Panc1 (cell line): Measurements from ENCODE around the gene BBS9. TPM values are rescaled to one million over a fixed set of nuclear protein-coding genes. Genes with fewer than 3 reads are reported as not detected.

Source experiments
- ATAC-seq: fragments of 200-7000 bp; cut with Tn5 transposase; 2 replicates; pipeline ENCODE4 v1.9.1; 2020; ENCODE audit warnings: mild to moderate bottlenecking, moderate library complexity
- BruUV-seq: library from RNA; stranded (reverse); fragments of 400-500 nt; replicated peaks from 2 replicates; lab custom pipeline; 2021; lab: Mats Ljungman, UMichigan
- CTCF ChIA-PET: fragments of 300-600 bp; sonication (Branson Sonifier 250); formaldehyde crosslinking; loops from one replicate; lab custom pipeline; 2022; ENCODE audit warnings: antibody characterized with exemption; lab: Charles Lee
- POLR2A ChIA-PET: fragments of 300-600 bp; sonication (Branson Sonifier 250); formaldehyde crosslinking; loops from one replicate; lab custom pipeline; 2022; ENCODE audit warnings: antibody characterized with exemption; lab: Charles Lee
- DNase-seq: peaks from one replicate; pipeline ENCODE4 v3.0.0-alpha.2; 2010; ENCODE audit warnings: low read depth, low spot score
- H3K27ac ChIP-seq: 2 replicates; pipeline ENCODE4 v1.5.1; 2011; ENCODE audit warnings: mild to moderate bottlenecking, low read length, inconsistent platforms
- H3K27me3 ChIP-seq: fragments of 200-500 bp; sonication (Bioruptor generic); 2 replicates; pipeline ENCODE4 v1.6.0; 2014; ENCODE audit warnings: low read length, inconsistent platforms; ENCODE audit not compliant: control insufficient read depth, insufficient read depth
- H3K36me3 ChIP-seq: fragments of 200-500 bp; sonication (Bioruptor generic); 2 replicates; pipeline ENCODE4 v1.5.1; 2014; ENCODE audit warnings: inconsistent platforms, mild to moderate bottlenecking, low read length, moderate library complexity; ENCODE audit not compliant: control insufficient read depth, insufficient read depth
- H3K4me1 ChIP-seq: 2 replicates; pipeline ENCODE4 v1.5.1; 2011; ENCODE audit warnings: inconsistent platforms, mild to moderate bottlenecking, low read length, moderate library complexity; ENCODE audit not compliant: control insufficient read depth, insufficient read depth
- H3K4me3 ChIP-seq, 2 experiments: 2 replicates each; pipeline ENCODE4 v1.5.1; 2011 to 2012; ENCODE audit warnings: low read depth in 2 of 2, low read length in 2 of 2, mild to moderate bottlenecking in 2 of 2, inconsistent platforms in 1 of 2, moderate library complexity in 1 of 2
- H3K9me3 ChIP-seq: fragments of 200-500 bp; sonication (Bioruptor generic); 2 replicates; pipeline ENCODE4 v1.5.1; 2014; ENCODE audit warnings: low read depth, mild to moderate bottlenecking, inconsistent platforms, low read length, moderate library complexity; ENCODE audit not compliant: control insufficient read depth, insufficient read depth
- POLR2AphosphoS5 ChIP-seq: IDR thresholded peaks from 2 replicates; pipeline ENCODE4 v1.6.1; 2012; ENCODE audit warnings: mild to moderate bottlenecking, low read depth, low read length, moderate library complexity
- SIN3A ChIP-seq: IDR thresholded peaks from 2 replicates; pipeline ENCODE4 v1.6.1; 2012; ENCODE audit warnings: low read depth, mild to moderate bottlenecking, low read length, moderate library complexity, borderline replicate concordance; ENCODE audit not compliant: insufficient read depth
- TCF7L2 ChIP-seq: IDR thresholded peaks from 2 replicates; pipeline ENCODE4 v1.6.1; 2011; ENCODE audit warnings: mild to moderate bottlenecking, low read depth, low read length, inconsistent platforms
- in situ Hi-C: cut with HindIII; loops from 2 replicates; pipeline ENCODE4 v1.10.0; 2016; ENCODE audit warnings: low sequenced_read_pairs, low pct_unique_long_range_greater_than_20kb
- intact Hi-C: fragments of 100-400 bp; cut with micrococcal nuclease; formaldehyde crosslinking; loops from one replicate; pipeline ENCODE4 v1.10.0; 2022; ENCODE audit not compliant: unreplicated experiment
- total RNA-seq: library from RNA; stranded (reverse); gene quantifications from one replicate; pipeline ENCODE4 v1.2.1, GENCODE V29; 2021; ENCODE audit not compliant: unreplicated experiment
- TF ChIP-seq, protein P1 (sequence below), 2 experiments: IDR thresholded peaks; 2 replicates each; pipeline ENCODE4 v1.6.1; 2011 to 2012; ENCODE audit warnings: low read depth in 2 of 2, control low read depth in 1 of 2, low read length in 1 of 2, mild to moderate bottlenecking in 1 of 2, moderate library complexity in 1 of 2; ENCODE audit not compliant: insufficient read depth in 1 of 2
- TF ChIP-seq, protein P2 (sequence below): fragments of 450-650 bp; IDR thresholded peaks from 2 replicates; pipeline ENCODE4 v1.5.1; 2017; ENCODE audit warnings: mild to moderate bottlenecking

Gene BBS9
- total RNA-seq, 1 experiment from 2014 or later, result 6.9 TPM

DNA sequence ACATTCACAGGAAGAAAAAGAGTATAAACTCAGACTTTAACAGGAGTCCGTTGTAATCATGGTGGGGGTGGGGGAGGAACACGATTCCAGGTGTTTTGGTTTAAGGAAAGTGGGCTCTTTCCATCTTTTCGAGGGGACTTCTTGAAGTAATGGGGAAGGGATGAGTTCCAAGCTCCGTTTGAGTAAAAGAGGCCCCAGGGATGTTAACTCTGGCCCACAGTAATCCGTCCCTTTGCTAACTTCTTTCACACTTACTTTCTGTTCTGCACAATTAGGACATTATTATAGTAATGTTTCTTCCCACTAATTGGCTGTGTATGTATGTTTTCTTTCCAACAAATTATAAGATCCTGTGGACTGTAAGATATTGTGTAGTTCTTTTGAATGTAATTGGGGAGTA lies 374.4 kb downstream of the BBS9 start:
- Histone ChIP-seq H3K27ac (no peak overlapping the region), H3K4me3 (no peak overlapping the region), H3K4me1 (no peaks in the 10 kb centered on the region), H3K9me3 (no peaks in the 10 kb centered on the region), H3K27me3 (no peaks in the 10 kb centered on the region), H3K36me3 (no peaks in the 10 kb centered on the region; the same call in 1 of the 2 replicates)
- TF ChIP-seq SIN3A, result no peak
- no peak for TF ChIP-seq POLR2AphosphoS5
- ATAC-seq, result no peak
- no peak for DNase-seq
- CTCF ChIA-PET, result no interaction called here
- intact Hi-C loops, result no loop called here
- in situ Hi-C loops, result no loop called here
- BruUV-seq, result no TSS peak
- POLR2A ChIA-PET, result no interaction called here

DNA sequence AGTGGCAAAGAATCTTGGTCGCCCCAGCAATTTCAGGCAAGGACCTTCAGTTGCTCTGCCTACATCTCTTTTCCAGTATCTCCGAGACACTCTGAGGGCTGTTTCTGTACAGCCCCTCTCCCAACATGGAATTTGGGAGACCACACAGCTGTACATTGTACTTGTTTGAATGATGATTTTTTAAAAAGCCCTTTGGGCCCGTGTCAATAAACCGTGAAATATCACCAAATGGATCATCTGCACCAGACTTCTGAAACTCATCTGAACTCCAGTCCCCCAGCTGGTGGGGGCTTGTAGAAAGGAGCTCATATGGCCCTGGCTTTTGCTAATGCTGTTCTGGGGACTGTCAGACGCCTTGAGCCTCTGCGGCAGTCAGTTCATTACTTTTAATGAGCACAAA lies 374.9 kb downstream of the BBS9 start:
- Histone ChIP-seq H3K27me3 (no peaks in the 10 kb centered on the region), H3K4me3 (no peak overlapping the region), H3K9me3 (no peaks in the 10 kb centered on the region), H3K4me1 (no peaks in the 10 kb centered on the region), H3K36me3 (no peaks in the 10 kb centered on the region; the same call in 1 of the 2 replicates), H3K27ac (no peak overlapping the region)
- ChIA-PET POLR2A (no interaction called here), CTCF (no interaction called here)
- intact Hi-C loops (no loop called here), in situ Hi-C loops (no loop called here)
- no TSS peak for BruUV-seq
- ATAC-seq (no peak), DNase-seq (no peak)
- TF ChIP-seq TCF7L2 (no peak), POLR2AphosphoS5 (no peak), SIN3A (no peak)
- TF ChIP-seq, protein P1, sequence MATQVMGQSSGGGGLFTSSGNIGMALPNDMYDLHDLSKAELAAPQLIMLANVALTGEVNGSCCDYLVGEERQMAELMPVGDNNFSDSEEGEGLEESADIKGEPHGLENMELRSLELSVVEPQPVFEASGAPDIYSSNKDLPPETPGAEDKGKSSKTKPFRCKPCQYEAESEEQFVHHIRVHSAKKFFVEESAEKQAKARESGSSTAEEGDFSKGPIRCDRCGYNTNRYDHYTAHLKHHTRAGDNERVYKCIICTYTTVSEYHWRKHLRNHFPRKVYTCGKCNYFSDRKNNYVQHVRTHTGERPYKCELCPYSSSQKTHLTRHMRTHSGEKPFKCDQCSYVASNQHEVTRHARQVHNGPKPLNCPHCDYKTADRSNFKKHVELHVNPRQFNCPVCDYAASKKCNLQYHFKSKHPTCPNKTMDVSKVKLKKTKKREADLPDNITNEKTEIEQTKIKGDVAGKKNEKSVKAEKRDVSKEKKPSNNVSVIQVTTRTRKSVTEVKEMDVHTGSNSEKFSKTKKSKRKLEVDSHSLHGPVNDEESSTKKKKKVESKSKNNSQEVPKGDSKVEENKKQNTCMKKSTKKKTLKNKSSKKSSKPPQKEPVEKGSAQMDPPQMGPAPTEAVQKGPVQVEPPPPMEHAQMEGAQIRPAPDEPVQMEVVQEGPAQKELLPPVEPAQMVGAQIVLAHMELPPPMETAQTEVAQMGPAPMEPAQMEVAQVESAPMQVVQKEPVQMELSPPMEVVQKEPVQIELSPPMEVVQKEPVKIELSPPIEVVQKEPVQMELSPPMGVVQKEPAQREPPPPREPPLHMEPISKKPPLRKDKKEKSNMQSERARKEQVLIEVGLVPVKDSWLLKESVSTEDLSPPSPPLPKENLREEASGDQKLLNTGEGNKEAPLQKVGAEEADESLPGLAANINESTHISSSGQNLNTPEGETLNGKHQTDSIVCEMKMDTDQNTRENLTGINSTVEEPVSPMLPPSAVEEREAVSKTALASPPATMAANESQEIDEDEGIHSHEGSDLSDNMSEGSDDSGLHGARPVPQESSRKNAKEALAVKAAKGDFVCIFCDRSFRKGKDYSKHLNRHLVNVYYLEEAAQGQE (IDR thresholded peaks at IDR 0.05; ENCODE audit: insufficient read depth in 1 of 2, low read depth in 2 of 2, low read length in 1 of 2), result no peak
- TF ChIP-seq, protein P2, sequence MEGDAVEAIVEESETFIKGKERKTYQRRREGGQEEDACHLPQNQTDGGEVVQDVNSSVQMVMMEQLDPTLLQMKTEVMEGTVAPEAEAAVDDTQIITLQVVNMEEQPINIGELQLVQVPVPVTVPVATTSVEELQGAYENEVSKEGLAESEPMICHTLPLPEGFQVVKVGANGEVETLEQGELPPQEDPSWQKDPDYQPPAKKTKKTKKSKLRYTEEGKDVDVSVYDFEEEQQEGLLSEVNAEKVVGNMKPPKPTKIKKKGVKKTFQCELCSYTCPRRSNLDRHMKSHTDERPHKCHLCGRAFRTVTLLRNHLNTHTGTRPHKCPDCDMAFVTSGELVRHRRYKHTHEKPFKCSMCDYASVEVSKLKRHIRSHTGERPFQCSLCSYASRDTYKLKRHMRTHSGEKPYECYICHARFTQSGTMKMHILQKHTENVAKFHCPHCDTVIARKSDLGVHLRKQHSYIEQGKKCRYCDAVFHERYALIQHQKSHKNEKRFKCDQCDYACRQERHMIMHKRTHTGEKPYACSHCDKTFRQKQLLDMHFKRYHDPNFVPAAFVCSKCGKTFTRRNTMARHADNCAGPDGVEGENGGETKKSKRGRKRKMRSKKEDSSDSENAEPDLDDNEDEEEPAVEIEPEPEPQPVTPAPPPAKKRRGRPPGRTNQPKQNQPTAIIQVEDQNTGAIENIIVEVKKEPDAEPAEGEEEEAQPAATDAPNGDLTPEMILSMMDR, result no peak

DNA sequence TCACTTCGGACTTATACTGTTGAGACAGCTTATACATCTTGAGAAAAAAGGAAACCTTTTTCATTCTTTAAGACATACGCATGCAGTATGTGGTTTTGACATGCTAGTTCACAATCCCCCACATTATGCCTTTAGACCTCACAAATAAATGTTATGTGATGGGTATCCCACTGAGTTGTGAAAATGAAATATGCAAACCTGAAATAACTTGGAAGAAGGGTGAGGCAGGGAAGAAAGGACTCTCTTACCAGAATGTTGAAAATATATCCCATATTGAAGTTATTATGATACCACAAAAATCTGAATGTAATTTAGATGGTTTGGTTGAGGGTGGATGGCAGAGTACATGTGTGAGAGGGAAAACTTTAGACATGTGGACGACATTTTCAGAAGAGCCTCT lies 379.8 kb downstream of the BBS9 start:
- no peaks in the 10 kb centered on the region for H3K27me3 ChIP-seq
- H3K4me1 ChIP-seq, result no peaks in the 10 kb centered on the region
- in situ Hi-C loops (no loop called here), intact Hi-C loops (no loop called here)
- DNase-seq (no peak), ATAC-seq (no peak)
- H3K4me3 ChIP-seq, result no peak overlapping the region
- no peaks in the 10 kb centered on the region; the same call in 1 of the 2 replicates for H3K36me3 ChIP-seq
- CTCF ChIA-PET, result no interaction called here
- POLR2A ChIA-PET, result no interaction called here
- no peaks in the 10 kb centered on the region for H3K9me3 ChIP-seq
- BruUV-seq, result no TSS peak
- no peak overlapping the region for H3K27ac ChIP-seq
- TF ChIP-seq, protein P1 (IDR thresholded peaks at IDR 0.05; ENCODE audit: insufficient read depth in 1 of 2, low read depth in 2 of 2, low read length in 1 of 2), result no peak
- TF ChIP-seq, protein P2, result no peak
- TF ChIP-seq TCF7L2 (no peak), POLR2AphosphoS5 (no peak), SIN3A (no peak)
